HG02798 (cell line): ENCODE data around the gene PPFIA4.

Source experiments
- ATAC-seq: cut with Tn5 transposase; IDR thresholded peaks from one replicate; pipeline ENCODE4 v1.9.1; 2021; ENCODE audit warnings: mild to moderate bottlenecking; ENCODE audit not compliant: unreplicated experiment, poor library complexity

The PPFIA4 gene

GRCh38 chr1:203039609-203040512 lies 13.6 kb downstream of the PPFIA4 start:
- no peak for ATAC-seq

DNA sequence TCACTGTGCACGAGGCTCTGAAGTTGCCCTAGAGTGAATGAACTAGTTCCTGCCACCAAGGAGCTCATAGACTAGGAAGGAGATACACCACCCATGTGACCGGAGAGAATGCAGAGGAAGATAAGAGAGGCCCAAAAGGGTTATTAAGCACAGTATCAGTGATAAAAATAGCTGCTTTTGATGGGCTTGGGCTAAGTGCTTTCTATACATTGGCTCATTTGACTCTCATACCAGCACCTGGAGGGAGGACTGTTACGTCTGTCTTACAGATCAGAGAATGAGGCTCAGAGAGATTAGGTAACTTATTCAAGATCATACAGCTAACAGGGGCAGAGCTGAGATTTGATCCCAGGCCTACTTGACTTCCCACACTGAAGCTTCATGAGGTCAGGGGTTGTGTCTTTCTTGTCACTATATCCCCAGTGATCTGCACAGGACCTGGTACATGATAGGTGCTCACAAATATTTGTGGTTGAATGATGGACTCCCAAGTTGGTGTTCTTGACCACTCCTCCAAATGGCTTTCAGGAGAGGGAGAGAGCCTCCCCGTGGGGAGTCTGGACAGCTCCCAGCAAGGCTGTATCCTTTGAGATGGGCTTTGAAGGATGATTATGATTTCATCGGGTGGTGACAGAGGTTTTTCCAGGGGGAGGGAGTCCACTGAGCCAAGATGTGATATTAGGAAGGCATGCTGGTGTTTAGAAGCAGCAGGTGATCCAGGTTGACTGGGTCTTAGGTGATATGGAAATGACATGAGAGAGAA lies 14.4 kb downstream of the PPFIA4 start:
- no peak for ATAC-seq

GRCh38 chr1:203041351-203041932 lies 15.2 kb downstream of the PPFIA4 start:
- ATAC-seq: no peak

- ATAC-seq: no peak
Observed at GRCh38 chr1:203043830-203044545, 17.7 kb downstream of the PPFIA4 start.

GRCh38 chr1:203044546-203045250 lies 18.4 kb downstream of the PPFIA4 start:
- no peak for ATAC-seq

- no peak for ATAC-seq
Observed at GRCh38 chr1:203045336-203045735, 19.0 kb downstream of the PPFIA4 start.

DNA sequence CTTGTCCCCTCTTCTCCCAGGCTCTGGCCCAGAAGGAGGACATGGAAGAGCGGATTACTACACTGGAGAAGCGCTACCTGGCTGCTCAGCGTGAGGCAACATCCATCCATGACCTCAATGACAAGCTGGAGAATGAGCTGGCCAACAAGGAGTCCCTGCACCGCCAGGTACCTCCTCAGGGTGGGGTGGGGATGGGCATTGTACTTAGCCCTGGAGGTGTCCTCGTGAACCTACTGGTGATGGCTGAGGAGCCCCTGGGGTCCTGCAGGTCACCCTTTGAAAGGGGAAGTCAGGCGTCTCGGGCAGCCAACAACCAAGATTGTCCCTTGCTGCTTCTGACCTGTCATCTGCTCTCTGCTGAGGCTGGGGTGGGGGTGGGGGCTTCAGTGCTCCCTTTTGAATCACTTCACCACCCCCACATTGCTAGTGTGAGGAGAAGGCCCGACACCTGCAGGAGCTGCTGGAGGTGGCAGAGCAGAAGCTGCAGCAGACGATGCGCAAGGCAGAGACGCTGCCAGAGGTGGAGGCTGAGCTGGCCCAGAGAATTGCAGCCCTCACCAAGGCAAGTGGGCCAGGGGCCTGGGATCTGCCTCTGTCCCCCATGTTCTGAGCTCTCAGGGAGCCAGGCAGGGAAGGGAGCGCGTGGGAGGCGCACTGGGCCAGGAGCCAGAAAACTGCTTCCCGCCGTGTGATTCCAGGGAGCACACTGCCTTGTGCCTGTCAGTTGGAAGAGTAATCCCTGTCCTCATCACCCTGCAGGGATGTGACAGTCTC lies 19.7 kb downstream of the PPFIA4 start:
- ATAC-seq: no peak

- no peak for ATAC-seq
Observed at GRCh38 chr1:203046984-203047630, 20.8 kb downstream of the PPFIA4 start.

DNA sequence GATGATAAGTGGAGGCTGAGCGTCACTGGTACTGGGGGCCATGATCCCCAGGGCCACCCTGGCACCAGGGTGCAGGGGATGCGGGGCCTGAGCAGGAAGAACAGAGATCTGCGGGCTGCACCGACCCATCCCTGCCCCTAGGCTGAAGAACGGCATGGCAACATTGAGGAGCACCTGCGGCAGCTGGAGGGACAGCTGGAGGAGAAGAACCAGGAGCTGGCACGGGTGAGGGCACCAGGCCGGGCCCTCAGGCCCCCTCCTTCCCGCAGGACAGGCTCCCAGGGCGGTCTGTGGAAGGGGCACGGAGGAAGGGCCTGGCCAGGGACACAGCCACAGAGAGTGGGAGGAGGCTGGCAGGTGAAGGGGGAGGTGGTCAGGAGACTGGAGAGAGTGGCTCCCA lies 21.8 kb downstream of the PPFIA4 start:
- no peak for ATAC-seq

DNA sequence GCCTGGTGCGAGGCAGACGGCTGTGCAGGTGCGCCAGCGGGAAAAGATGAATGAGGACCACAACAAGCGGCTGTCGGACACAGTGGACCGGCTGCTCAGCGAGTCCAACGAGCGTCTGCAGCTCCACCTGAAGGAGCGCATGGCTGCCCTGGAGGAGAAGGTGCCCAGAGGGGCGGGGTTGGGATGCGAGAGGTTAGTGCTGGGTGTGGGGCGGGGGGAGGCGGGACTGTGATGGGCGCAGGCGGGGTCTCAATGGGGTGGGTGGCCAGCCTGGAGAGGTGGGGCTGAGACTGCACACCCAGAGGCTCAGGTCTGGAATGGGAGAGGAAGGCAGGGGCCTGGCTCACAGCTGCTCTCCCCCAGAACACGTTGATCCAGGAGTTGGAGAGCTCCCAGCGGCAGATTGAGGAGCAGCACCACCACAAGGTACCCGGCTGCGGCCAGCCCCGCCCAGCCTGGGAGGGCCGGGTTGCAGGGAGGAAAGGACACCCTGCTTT lies 22.3 kb downstream of the PPFIA4 start:
- ATAC-seq: no peak

- ATAC-seq: no peak
Observed at GRCh38 chr1:203049077-203049476, 22.8 kb downstream of the PPFIA4 start.

- ATAC-seq: no peak
Observed at GRCh38 chr1:203049576-203050180, 23.4 kb downstream of the PPFIA4 start.

GRCh38 chr1:203050826-203051225 lies 24.5 kb downstream of the PPFIA4 start:
- ATAC-seq: no peak

- ATAC-seq: no peak
Observed at GRCh38 chr1:203051841-203052324, 25.6 kb downstream of the PPFIA4 start.

- ATAC-seq: no peak
Observed at GRCh38 chr1:203052601-203053000, 26.3 kb downstream of the PPFIA4 start.

DNA sequence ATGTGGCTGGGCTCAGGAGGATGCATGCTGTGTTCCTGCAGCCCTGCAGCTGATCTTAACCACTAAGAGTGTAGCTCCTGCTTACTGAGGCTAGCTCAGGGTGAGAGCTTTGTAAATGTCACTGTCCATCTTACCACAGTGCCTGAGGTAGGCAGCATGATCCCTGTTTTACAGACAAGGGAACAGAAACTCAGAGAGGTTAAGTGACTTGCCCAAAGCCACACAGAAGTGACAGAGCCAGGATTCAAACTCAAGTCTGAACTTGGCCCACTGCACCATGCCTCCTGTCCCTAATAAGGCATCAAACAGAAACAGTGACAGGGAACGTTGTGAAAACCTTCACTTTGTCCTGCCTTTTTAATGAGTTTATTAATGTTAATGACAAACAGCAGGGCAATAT lies 27.9 kb downstream of the PPFIA4 start:
- ATAC-seq: no peak

DNA sequence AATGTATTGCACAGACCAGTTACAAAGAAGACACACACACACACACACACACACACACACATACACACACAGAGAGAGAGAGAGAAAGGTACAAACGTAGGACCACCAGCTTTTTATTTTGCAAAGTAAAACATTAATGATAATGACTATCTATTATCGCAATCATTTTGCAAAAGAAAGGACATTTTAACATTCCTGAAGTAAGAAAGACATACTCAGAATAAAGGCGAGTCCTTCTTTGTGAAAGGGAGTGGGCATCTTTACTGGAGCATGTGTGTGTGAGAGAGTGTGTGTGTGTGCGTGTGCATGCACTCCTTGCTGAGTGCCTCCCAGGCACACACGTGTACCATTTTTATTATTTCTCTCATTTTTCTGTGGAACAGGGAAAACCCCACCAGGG lies 28.4 kb downstream of the PPFIA4 start:
- no peak for ATAC-seq
